Brain microvascular endothelial cell (primary cell): Measurements from ENCODE around the gene SSH2.

Source experiments
- DNase-seq: peaks from one replicate; pipeline ENCODE4 v3.0.0-alpha.2; 2020
- H3K27ac ChIP-seq: fragments of 250-450 bp; sonication (Bioruptor Pico); 2 replicates; pipeline ENCODE4 v1.5.1; 2020; ENCODE audit warnings: mild to moderate bottlenecking, moderate library complexity
- H3K27me3 ChIP-seq: fragments of 250-450 bp; sonication (Bioruptor Pico); replicated peaks from 2 replicates; pipeline ENCODE4 v1.5.1; 2020; ENCODE audit warnings: mild to moderate bottlenecking
- H3K36me3 ChIP-seq: fragments of 250-450 bp; sonication (Bioruptor Pico); replicated peaks from 2 replicates; pipeline ENCODE4 v1.5.1; 2020; ENCODE audit warnings: mild to moderate bottlenecking
- H3K4me3 ChIP-seq: 2 replicates; pipeline ENCODE4 v1.5.1; 2011; ENCODE audit warnings: low read depth, mild to moderate bottlenecking, control low read depth, low read length, moderate library complexity
- in situ Hi-C: cut with HindIII; loops from 2 replicates; pipeline ENCODE4 v1.10.0; 2017; ENCODE audit warnings: low sequenced_read_pairs, low pct_ligation_motif_present
- TF ChIP-seq, protein P1 (sequence below): IDR thresholded peaks from 2 replicates; pipeline ENCODE4 v1.5.1; 2011; ENCODE audit warnings: low read depth, mild to moderate bottlenecking, moderate library complexity, low read length, control low read depth, inconsistent platforms; ENCODE audit errors: missing control alignments

The SSH2 gene

GRCh38 chr17:29640413-29640812, 289.6 kb downstream of the SSH2 start:
- in situ Hi-C loops: no loop called here
- H3K36me3 ChIP-seq: no peaks in the 10 kb centered on the region
- TF ChIP-seq, protein P1, sequence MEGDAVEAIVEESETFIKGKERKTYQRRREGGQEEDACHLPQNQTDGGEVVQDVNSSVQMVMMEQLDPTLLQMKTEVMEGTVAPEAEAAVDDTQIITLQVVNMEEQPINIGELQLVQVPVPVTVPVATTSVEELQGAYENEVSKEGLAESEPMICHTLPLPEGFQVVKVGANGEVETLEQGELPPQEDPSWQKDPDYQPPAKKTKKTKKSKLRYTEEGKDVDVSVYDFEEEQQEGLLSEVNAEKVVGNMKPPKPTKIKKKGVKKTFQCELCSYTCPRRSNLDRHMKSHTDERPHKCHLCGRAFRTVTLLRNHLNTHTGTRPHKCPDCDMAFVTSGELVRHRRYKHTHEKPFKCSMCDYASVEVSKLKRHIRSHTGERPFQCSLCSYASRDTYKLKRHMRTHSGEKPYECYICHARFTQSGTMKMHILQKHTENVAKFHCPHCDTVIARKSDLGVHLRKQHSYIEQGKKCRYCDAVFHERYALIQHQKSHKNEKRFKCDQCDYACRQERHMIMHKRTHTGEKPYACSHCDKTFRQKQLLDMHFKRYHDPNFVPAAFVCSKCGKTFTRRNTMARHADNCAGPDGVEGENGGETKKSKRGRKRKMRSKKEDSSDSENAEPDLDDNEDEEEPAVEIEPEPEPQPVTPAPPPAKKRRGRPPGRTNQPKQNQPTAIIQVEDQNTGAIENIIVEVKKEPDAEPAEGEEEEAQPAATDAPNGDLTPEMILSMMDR: no peak
- no peaks in the 10 kb centered on the region for H3K27me3 ChIP-seq
- H3K27ac ChIP-seq: peak overlapping the region; percentile 49
- H3K4me3 ChIP-seq: no peak overlapping the region
- DNase-seq: peak; percentile 57

GRCh38 chr17:29633886-29634285, 296.1 kb downstream of the SSH2 start:
- H3K27ac ChIP-seq: no peak overlapping the region
- no peaks in the 10 kb centered on the region for H3K27me3 ChIP-seq
- H3K36me3 ChIP-seq: peaks cover 6% of the 10 kb centered on the region
- in situ Hi-C loops: no loop called here
- H3K4me3 ChIP-seq: no peak overlapping the region
- TF ChIP-seq, protein P1: no peak
- DNase-seq: no peak

GRCh38 chr17:29630630-29631193, 299.3 kb downstream of the SSH2 start:
- TF ChIP-seq, protein P1: no peak
- H3K4me3 ChIP-seq: no peak overlapping the region
- H3K36me3 ChIP-seq: peaks cover 6% of the 10 kb centered on the region
- DNase-seq: no peak
- in situ Hi-C loops: no loop called here
- H3K27ac ChIP-seq: no peak overlapping the region
- H3K27me3 ChIP-seq: no peaks in the 10 kb centered on the region

DNA sequence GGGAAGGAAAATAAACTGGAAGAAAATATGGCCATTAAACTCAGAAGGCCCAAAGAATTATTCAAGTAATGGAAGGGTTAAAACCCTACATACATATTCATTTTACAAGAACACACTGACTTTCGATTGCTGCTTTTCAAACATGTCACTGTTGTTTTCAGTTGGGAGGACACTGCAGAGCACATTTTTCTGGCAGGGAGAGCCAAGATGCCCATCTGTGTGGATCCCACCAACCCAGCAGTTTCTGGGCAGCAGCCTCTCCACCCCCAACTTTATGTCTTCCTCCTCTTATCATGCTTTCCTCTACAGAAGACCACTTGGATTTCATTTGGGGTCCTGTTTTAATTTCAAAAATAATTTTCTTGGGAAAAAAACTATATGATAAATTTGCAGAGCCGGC, 300.2 kb downstream of the SSH2 start:
- DNase-seq: no peak
- Histone ChIP-seq H3K27me3 (no peaks in the 10 kb centered on the region), H3K36me3 (peaks cover 6% of the 10 kb centered on the region), H3K4me3 (no peak overlapping the region), H3K27ac (no peak overlapping the region)
- TF ChIP-seq, protein P1: no peak
- in situ Hi-C loops: no loop called here

- TF ChIP-seq, protein P1: no peak
- no peak for DNase-seq
- H3K27me3 ChIP-seq: no peaks in the 10 kb centered on the region
- peaks cover 6% of the 10 kb centered on the region for H3K36me3 ChIP-seq
- in situ Hi-C loops: no loop called here
- no peak overlapping the region for H3K4me3 ChIP-seq
- H3K27ac ChIP-seq: no peak overlapping the region
These were observed 301.4 kb downstream of the SSH2 start for GRCh38 chr17:29628644-29629043.

- Histone ChIP-seq H3K27ac (no peak overlapping the region), H3K4me3 (no peak overlapping the region), H3K36me3 (peaks cover 6% of the 10 kb centered on the region), H3K27me3 (no peaks in the 10 kb centered on the region)
- TF ChIP-seq, protein P1: no peak
- in situ Hi-C loops: no loop called here
- no peak for DNase-seq
These were observed 302.1 kb downstream of the SSH2 start for GRCh38 chr17:29627951-29628350.
